ENCODE results near the gene PECR. TPM values are rescaled to one million over a fixed set of nuclear protein-coding genes. Genes with fewer than 3 reads are reported as not detected.

Gene PECR
- total and polyA plus RNA-seq, 2 of the 4 experiments (the other 2 are of a cell fraction), result 11.4 to 17.7 TPM

GRCh38 chr2:215994911-215995310, 86.7 kb downstream of the PECR start:
- H3K9ac ChIP-seq (ENCODE audit: low read depth, low read length), result no peak overlapping the region
- H3K79me1 ChIP-seq (ENCODE audit: low read depth in 1 of 2, low read length in 2 of 2), result no peaks in the 10 kb centered on the region
- H3K4me3 ChIP-seq (ENCODE audit: insufficient read depth, low read depth, low read length), result no peak overlapping the region
- no peak overlapping the region for H3K4me2 ChIP-seq (ENCODE audit: low read depth, low read length)
- H3K4ac ChIP-seq (ENCODE audit: low read depth, low read length), result no peak overlapping the region
- no peak overlapping the region for H4K5ac ChIP-seq (ENCODE audit: low read depth, low read length)
- DNase-seq, result no peak
- CTCF ChIA-PET, result no interaction called here
- no peak overlapping the region for H4K91ac ChIP-seq (ENCODE audit: insufficient read depth, low read depth, low read length)
- no peak overlapping the region for H2AFZ ChIP-seq (replicated peaks; ENCODE audit: low read length, poor library complexity)
- TF ChIP-seq SMC3 (IDR thresholded peaks at IDR 0.05; ENCODE audit: low read depth, low read length), result no peak
- TF ChIP-seq CTCF (conservative IDR thresholded peaks at IDR 0.05; ENCODE audit: low read depth, low read length), result no peak
- TF ChIP-seq POLR2A (IDR thresholded peaks at IDR 0.05; ENCODE audit: low read depth, low read length), result no peak
- TF ChIP-seq RFX5 (IDR thresholded peaks at IDR 0.05; ENCODE audit: low read depth, low read length), result no peak
- TF ChIP-seq ELK1 (IDR thresholded peaks at IDR 0.05; ENCODE audit: borderline replicate concordance, low read depth, low read length), result no peak
- no peak for TF ChIP-seq BHLHE40 (IDR thresholded peaks at IDR 0.05; ENCODE audit: low read depth, low read length)
- no peak for TF ChIP-seq USF2 (IDR thresholded peaks at IDR 0.05; ENCODE audit: low read depth, low read length)
- TF ChIP-seq FOS (IDR thresholded peaks at IDR 0.05; ENCODE audit: low read depth, low read length), result no peak
- TF ChIP-seq CEBPB (IDR thresholded peaks at IDR 0.05; ENCODE audit: low read depth, low read length), result no peak
- TF ChIP-seq RCOR1 (IDR thresholded peaks at IDR 0.05; ENCODE audit: insufficient replicate concordance, low read length), result no peak
- no peak for TF ChIP-seq MXI1 (IDR thresholded peaks at IDR 0.05; ENCODE audit: borderline replicate concordance, low read depth, low read length)
- TF ChIP-seq CHD1 (IDR thresholded peaks at IDR 0.05; ENCODE audit: low read depth, low read length), result no peak
- TF ChIP-seq MAFK (IDR thresholded peaks at IDR 0.05; ENCODE audit: low read depth, low read length), result no peak
- TF ChIP-seq MAZ (IDR thresholded peaks at IDR 0.05; ENCODE audit: borderline replicate concordance, low read depth, low read length), result no peak
- TF ChIP-seq NFE2L2 (IDR thresholded peaks at IDR 0.05; ENCODE audit: low read depth, low read length), result no peak
- no peak for TF ChIP-seq RAD21 (IDR thresholded peaks at IDR 0.05; ENCODE audit: low read length)
- no peak overlapping the region for H2AK5ac ChIP-seq (ENCODE audit: low read depth, low read length)
- BruUV-seq (replicated peaks), result no TSS peak
- H2BK15ac ChIP-seq (ENCODE audit: low read depth, low read length), result no peak overlapping the region
- H3K4me1 ChIP-seq (ENCODE audit: control insufficient read depth, insufficient read depth, low read length), result no peaks in the 10 kb centered on the region
- no peak for ATAC-seq (ENCODE audit: low read depth)
- H2AK9ac ChIP-seq (replicated peaks; ENCODE audit: low read depth, low read length, poor library complexity), result no peak overlapping the region
- no peak overlapping the region for H2BK20ac ChIP-seq (ENCODE audit: low read depth, low read length)
- intact Hi-C loops (cut with micrococcal nuclease), result no loop called here
- in situ Hi-C loops (cut with MboI; ENCODE audit: low sequenced_read_pairs), result no loop called here
- H3K27me3 ChIP-seq (ENCODE audit: control insufficient read depth, insufficient read depth, low read length), result no peaks in the 10 kb centered on the region
- POLR2A ChIA-PET (ENCODE audit: unreplicated experiment), result no interaction called here
- H2BK5ac ChIP-seq (ENCODE audit: low read depth, low read length, poor library complexity, severe bottlenecking), result no peak overlapping the region
- no peaks in the 10 kb centered on the region for H3K9me3 ChIP-seq (ENCODE audit: control insufficient read depth, insufficient read depth, low read length)
- no peak overlapping the region for H3K18ac ChIP-seq (ENCODE audit: low read depth, low read length)
- H3K14ac ChIP-seq (replicated peaks; ENCODE audit: low read depth, low read length), result no peak overlapping the region
- no peak overlapping the region for H4K8ac ChIP-seq (ENCODE audit: low read depth in 2 of 2, low read length in 2 of 2)
- H2BK120ac ChIP-seq (ENCODE audit: low read depth, low read length), result no peak overlapping the region
- dilution Hi-C loops (cut with HindIII; ENCODE audit: low sequenced_read_pairs, unreplicated experiment), result no loop called here
- no peak overlapping the region for H3K23ac ChIP-seq (ENCODE audit: low read depth, low read length)
- no peaks in the 10 kb centered on the region; the same call in 1 of the 2 replicates for H3K9me1 ChIP-seq (ENCODE audit: insufficient read depth, low read length)
- H4K20me1 ChIP-seq (ENCODE audit: insufficient read depth, low read length), result no peaks in the 10 kb centered on the region
- H3K27ac ChIP-seq (ENCODE audit: insufficient read depth, low read length), result no peak overlapping the region
- H3K36me3 ChIP-seq (ENCODE audit: control insufficient read depth, insufficient read depth, low read length), result no peaks in the 10 kb centered on the region
- no peak overlapping the region for H3K56ac ChIP-seq (ENCODE audit: extremely low read depth, insufficient read depth, low read length)
- 100% methylated on average over 1 of the region's 4 CpGs; no CpG with 5 or more reads in 1 of the 2 experiments for WGBS, 2 experiments (ENCODE audit: extremely low coverage in 2 of 2, insufficient read length in 1 of 2)

All from IMR-90 (cell line).